T-helper 9 cell (primary cell): ENCODE results near the gene AUTS2.

Source experiments
- DNase-seq: peaks from one replicate; pipeline ENCODE4 v3.0.0-alpha.2; 2020

The AUTS2 gene

DNA sequence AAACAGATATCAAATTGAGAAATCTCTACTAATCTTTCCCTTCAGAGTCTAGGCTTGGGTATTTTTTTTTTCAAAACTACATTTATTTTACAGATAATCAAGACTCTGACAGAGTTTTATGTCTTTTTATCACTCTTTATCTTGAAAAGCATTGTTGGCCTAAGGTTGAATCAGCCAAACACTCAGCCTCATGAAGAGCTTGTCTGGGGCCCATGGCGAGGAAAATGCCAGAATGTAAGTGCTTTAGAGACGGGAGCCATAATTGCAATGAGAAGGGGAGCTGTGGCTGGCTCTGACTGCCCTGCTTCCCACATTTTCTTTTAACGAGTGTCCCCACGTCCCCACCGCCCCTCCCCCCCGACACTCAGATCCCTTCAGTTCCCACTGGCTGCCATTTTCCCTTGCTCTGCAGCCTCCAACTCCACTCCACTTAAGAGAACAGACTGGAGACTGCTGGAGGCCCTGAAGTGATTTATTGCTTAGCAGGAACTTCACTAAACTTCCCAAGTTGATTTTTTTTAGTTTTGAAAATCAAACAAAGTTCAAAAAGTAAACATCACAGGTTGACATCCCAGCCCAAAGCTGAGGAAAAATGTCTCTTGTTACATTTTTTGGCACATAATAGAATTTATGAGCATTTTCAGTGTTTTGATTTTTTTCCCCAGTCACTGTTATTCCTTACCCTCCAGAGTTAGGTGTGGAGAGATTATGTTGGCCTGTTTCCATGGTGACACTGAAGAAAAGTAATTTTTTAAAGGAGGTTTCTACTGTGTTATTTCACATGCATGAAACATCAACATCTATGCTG, 896.2 kb downstream of the AUTS2 start:
- DNase-seq: no peak

GRCh38 chr7:70495033-70495376, 896.7 kb downstream of the AUTS2 start:
- no peak for DNase-seq

GRCh38 chr7:70497793-70498192, 899.5 kb downstream of the AUTS2 start:
- no peak for DNase-seq

GRCh38 chr7:70498232-70498992, 900.1 kb downstream of the AUTS2 start:
- no peak for DNase-seq

- no peak for DNase-seq
These were observed 902.0 kb downstream of the AUTS2 start for GRCh38 chr7:70500261-70500660.

DNA sequence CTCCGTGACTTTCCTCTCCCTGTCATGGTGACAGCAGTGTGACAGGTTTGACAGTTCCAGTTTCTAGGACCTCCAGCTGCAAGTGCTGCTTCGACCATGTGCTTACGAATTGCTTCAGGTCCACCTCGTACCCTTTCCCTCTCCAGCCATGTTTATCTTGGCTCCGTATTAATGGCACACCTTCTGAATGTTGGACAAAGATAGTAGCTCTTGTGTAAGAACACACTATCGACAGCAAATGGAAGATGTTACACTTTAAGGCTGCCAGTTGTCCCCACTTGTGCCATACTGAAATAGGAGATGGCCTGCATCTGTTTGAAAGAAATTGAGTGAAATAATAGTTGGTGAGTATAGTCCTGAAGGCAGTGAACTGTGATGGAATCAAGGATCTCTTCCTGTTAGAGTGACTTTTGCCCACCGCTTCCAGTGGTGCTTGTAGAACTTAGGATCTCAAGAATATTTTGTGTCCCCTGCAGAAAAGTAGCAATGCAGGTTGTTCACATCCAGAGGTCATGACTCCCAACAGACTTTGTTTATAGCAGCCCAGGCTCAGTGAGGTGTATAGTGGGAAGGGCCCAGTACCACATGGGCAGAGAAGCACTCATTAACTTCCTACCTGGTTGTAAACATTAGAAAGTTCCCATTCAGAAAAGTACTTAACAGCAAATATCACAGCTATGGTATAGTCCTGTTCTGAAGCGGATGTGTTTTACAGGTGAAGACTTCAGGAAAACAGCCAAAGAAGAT, 904.0 kb downstream of the AUTS2 start:
- no peak for DNase-seq

- no peak for DNase-seq
These were observed 906.0 kb downstream of the AUTS2 start for GRCh38 chr7:70504254-70504653.

DNA sequence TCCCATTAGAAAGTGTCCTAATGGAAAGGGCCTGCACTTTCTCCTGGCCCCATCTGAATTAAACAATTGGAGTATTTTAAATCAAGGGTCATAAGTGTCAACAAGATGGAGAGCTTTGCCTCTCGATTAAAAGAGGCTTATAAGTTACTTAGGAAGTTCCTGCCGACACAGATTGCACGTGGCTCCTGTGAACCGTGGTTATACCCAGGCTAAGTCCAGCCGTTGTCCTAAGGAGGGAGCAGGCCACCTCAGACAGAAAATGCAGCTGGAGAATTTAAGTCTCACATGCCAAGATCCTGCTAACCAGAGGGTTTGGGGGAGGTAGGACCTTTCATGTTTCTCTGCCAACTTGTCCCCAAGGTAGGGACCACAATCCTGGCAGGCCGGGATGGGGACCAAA, 907.2 kb downstream of the AUTS2 start:
- DNase-seq: no peak

DNA sequence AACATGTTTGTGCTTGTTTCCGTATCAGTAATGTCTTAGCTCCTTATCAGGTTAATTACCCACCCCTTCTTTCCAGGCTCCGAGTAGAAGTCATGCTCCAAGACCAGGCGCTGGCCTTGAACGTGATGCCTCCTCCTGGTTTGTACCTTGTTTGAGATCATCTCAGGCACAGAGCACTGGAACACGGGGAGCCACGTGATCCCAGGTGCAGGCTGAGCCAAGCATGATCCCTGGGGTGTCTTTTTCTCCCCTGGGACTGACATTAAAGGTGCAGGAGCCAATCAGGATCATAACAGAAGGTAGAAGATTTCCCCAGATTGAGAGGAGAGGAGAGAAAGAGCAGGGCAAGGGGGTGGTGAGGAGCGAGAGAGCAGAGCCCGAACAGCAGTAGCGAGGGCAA, 907.6 kb downstream of the AUTS2 start:
- DNase-seq: no peak

DNA sequence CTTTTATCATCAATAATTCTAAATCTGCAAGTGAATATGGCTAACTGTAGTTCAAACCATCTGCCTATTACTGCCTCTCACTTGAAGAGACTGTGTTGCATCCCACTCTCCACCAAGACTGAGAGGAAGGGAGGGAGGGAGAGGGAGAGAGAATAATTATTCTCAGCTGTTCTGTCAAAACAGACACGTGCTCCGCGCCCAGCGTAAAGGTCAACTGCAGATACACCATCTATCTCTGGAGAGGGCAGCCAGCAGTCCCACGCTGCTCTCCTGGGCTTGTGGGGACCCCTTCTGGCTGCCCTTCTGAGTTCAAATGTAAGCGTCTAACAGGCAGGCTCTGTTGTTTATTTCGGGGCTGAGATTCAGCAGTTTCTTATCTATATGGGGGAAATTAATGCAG, 908.2 kb downstream of the AUTS2 start:
- no peak for DNase-seq

GRCh38 chr7:70512144-70512543, 913.9 kb downstream of the AUTS2 start:
- no peak for DNase-seq

DNA sequence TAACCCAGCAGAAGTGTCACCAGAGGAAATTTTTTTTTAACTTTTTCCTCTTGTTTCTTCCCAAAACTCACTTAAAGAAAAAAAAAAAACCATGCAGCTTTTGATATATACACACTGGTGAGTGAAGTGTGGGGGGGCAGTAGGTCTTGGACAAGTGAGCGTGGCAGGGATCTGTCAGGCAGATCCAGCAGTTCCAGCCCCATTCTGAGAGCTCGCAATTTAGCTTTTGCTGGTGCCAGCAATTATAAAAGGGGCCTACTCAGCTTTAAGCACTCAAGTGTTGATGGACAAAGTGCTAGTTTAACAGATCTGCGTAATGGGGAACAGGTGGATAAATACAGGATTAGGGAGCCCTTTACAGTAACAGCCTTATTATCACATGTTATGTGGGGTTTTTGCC, 914.5 kb downstream of the AUTS2 start:
- DNase-seq: no peak

GRCh38 chr7:70520611-70521010, 922.3 kb downstream of the AUTS2 start:
- no peak for DNase-seq

DNA sequence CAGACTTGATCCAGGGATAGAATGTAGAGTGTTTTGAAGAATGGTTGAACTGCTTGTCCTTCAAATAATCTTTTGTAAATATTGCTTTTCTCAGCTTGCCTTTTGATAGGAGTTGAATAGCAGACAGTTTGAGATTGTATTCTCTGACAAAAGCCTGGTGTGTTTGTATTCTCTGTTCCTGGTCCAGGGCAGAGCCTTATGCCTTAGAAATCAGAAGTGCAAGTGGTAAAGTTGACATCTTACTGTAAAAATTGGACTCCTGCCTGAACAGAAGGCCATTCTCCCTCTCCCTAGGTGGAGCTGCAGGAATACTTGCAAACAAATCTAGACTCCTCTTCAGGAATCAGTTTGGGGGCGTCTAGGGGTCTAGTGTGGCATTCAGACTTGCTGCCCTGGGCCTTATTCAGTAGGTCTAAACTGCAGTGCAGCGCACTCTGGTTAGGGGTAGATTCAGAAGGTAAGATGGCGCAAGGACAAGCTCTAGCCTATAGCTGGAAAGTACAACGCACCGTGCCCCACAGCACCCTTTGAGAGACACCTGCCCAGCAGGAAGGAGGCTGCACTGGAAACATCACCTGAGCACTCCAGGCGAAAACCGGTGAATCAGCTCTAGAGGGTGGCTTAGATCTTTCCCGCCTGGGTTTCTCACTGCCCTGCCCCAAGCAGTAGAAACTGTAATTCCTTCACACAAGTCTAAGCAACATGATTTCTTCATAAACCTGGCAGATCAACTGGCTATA, 925.1 kb downstream of the AUTS2 start:
- DNase-seq: no peak

- DNase-seq: no peak
These were observed 925.7 kb downstream of the AUTS2 start for GRCh38 chr7:70523989-70524351.

- no peak for DNase-seq
These were observed 927.7 kb downstream of the AUTS2 start for GRCh38 chr7:70525991-70526390.

DNA sequence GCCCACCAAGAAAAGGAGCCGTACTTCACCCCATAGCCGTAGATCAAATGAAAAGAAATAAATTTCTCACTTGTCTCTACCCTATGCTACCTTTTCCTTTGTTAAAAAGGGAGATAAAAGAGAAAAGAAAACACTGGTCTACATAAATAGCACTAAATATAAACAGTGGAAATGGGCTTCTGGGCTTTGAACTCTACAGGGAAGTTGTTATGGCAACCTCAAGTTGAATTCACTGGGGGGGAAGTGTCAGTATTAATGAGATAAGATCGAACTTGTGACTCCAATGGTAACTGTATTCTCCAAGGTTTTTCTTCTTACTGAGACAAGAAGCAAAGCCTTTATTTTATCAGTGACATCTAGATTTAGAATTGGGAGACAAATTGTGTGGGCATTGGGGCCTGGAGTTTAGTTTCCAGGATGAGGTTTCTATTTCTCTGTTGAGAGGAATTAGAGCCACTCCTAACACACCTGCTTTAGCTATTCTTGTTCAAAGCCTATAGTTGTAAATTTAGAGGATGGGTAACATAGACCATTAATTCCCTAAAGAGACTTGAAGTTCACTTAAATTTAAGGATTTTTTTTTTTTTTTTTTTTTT, 929.3 kb downstream of the AUTS2 start:
- no peak for DNase-seq

DNA sequence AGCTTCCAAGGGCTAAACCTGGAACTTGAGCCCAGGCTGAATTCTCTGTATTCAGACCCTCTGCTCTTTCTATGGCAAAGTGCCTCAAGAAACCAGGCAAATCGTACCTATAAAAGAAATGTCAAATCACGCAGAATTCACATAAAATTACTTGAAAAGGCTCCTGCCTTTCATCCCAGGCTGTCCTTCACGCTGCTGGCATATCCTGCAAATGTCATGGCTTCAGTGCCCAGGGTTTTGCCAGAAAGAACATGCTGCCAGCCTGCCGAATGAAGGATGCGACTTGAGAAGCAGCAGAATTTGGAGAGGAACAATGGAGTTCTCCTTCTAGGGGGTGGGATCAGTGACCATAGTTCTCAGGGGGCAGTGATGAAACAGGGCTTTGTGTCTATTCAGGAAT, 931.2 kb downstream of the AUTS2 start:
- DNase-seq: no peak

DNA sequence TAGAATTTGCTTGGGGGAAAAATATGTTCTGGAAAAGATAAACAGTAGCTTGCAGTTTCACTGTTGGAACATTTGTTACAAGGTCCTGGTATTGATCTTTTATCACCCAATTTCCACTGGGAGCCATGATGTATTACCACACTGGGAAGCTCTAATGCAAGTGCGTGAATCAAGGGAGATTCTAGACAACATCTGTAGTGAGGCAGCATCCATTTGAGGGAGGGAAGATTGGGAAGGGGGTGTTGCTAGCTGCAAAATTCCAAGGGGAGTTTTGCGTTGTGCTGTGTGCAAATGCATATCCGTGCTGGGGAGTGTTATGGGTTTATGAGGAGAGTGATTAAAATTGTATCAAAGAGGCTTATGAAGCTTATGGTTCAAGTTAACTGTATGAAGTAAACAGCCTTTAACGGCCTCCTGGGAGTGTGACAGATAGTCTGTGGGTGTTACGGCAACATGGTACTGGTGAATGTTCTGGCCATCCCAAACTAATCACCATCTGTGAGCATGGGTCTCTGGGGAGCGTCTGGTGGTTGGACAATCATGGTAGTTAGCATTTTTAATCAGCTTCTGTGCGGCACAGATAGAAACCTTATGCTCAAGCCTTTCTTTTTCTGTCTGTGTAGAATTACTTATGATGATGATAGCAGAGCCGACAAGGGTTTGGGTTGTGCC, 931.8 kb downstream of the AUTS2 start:
- DNase-seq: no peak

- DNase-seq: no peak
These were observed 935.3 kb downstream of the AUTS2 start for GRCh38 chr7:70533614-70534013.

- no peak for DNase-seq
These were observed 940.9 kb downstream of the AUTS2 start for GRCh38 chr7:70539205-70539604.

DNA sequence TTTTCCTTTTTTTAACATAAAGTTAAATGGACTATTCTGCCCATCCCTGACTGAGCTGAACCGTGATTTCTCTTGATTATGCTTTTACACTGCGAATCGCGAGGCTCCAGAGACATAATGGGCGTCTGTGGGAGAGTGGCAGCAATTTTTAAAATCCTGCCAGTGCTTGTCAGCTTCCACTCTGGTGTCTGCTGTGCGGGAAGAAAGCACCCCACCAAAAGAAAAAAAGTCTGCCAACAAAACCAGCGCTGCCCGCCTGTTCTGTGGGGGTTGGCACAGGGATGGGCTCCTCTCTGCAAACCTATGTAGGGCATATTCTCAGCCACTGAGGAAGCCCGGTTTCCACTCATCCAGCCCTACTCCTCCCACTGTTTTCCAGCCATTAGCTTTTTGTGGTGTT, 941.3 kb downstream of the AUTS2 start:
- DNase-seq: no peak
